ENCODE data around the gene EXOSC10. TPM values are rescaled to one million over a fixed set of nuclear protein-coding genes. Genes with fewer than 3 reads are reported as not detected.

Gene EXOSC10
- total and polyA plus RNA-seq, 9 of the 15 experiments (the other 6 are each of a cell fraction or from before 2014, with no cell fraction given), result 23.4 to 150 (median 105) TPM

GRCh38 chr1:11099310-11100148, at the start of gene EXOSC10 (continued):
- no peak for TF ChIP-seq USF1 (CRISPR knock-in tag; IDR thresholded peaks at IDR 0.05)
- no peak for TF ChIP-seq MAFK (IDR thresholded peaks at IDR 0.05; ENCODE audit: low read length)
- TF ChIP-seq CC2D1A (IDR thresholded peaks at IDR 0.05), result no peak
- TF ChIP-seq FOXO4 (CRISPR knock-in tag; IDR thresholded peaks at IDR 0.05), result no peak
- TF ChIP-seq ZNF589 (CRISPR knock-in tag; IDR thresholded peaks at IDR 0.05; ENCODE audit: low read depth), result no peak
- peak; percentile 59; the same call in 1 of the 2 replicates for TF ChIP-seq POLR2H (tag; IDR thresholded peaks at IDR 0.05; ENCODE audit: low read depth)
- TF ChIP-seq JUN (IDR thresholded peaks at IDR 0.05; ENCODE audit: borderline replicate concordance, low read depth, low read length), result no peak
- TF ChIP-seq JUN (CRISPR knock-in tag; IDR thresholded peaks at IDR 0.05; ENCODE audit: borderline replicate concordance), result no peak
- 0 out of 2 replicates have a peak, but pooled peaks have one; percentile 39 for TF ChIP-seq PHB (CRISPR knock-in tag; IDR thresholded peaks at IDR 0.05)
- no peak for TF ChIP-seq TARDBP (IDR thresholded peaks at IDR 0.05)
- TF ChIP-seq E2F3 (CRISPR knock-in tag; IDR thresholded peaks at IDR 0.05), result peak; percentile 66; the same call in 1 of the 2 replicates
- 0 out of 2 replicates have a peak, but pooled peaks have one; percentile 71 for TF ChIP-seq ZNF212 (CRISPR knock-in tag; IDR thresholded peaks at IDR 0.05)
- TF ChIP-seq CREB1 (IDR thresholded peaks at IDR 0.05), result peak; percentile 27
- TF ChIP-seq CREB1 (CRISPR knock-in tag; IDR thresholded peaks at IDR 0.05), result peak; percentile 53; the same call in 1 of the 2 replicates
- no peak; the same call in 1 of the 2 replicates for TF ChIP-seq SMARCA4 (IDR thresholded peaks at IDR 0.05)
- no peak for TF ChIP-seq ZNF239 (CRISPR knock-in tag; IDR thresholded peaks at IDR 0.05)
- TF ChIP-seq KDM5B (IDR thresholded peaks at IDR 0.05; ENCODE audit: insufficient replicate concordance, low read depth, low read length), result peak; percentile 91
- no peak for TF ChIP-seq HNRNPUL1 (IDR thresholded peaks at IDR 0.05; ENCODE audit: low read length)
- TF ChIP-seq NFXL1 (CRISPR knock-in tag; IDR thresholded peaks at IDR 0.05), result no peak
- no peak for TF ChIP-seq GTF3C2 (IDR thresholded peaks at IDR 0.05; ENCODE audit: borderline replicate concordance, extremely low read depth, insufficient read length)
- 0 out of 2 replicates have a peak, but pooled peaks have one; percentile 20 for TF ChIP-seq ZNF431 (CRISPR knock-in tag; IDR thresholded peaks at IDR 0.05)
- no peak for TF ChIP-seq TFE3 (CRISPR knock-in tag; IDR thresholded peaks at IDR 0.05)

All from K562 (cell line).